ENCODE data around the gene CHIT1. TPM values are rescaled to one million over a fixed set of nuclear protein-coding genes. Genes with fewer than 3 reads are reported as not detected.

Gene CHIT1
- total and polyA plus RNA-seq, 2 of the 13 experiments (the other 11 are each of a cell fraction or from before 2014, with no cell fraction given): not detected

DNA sequence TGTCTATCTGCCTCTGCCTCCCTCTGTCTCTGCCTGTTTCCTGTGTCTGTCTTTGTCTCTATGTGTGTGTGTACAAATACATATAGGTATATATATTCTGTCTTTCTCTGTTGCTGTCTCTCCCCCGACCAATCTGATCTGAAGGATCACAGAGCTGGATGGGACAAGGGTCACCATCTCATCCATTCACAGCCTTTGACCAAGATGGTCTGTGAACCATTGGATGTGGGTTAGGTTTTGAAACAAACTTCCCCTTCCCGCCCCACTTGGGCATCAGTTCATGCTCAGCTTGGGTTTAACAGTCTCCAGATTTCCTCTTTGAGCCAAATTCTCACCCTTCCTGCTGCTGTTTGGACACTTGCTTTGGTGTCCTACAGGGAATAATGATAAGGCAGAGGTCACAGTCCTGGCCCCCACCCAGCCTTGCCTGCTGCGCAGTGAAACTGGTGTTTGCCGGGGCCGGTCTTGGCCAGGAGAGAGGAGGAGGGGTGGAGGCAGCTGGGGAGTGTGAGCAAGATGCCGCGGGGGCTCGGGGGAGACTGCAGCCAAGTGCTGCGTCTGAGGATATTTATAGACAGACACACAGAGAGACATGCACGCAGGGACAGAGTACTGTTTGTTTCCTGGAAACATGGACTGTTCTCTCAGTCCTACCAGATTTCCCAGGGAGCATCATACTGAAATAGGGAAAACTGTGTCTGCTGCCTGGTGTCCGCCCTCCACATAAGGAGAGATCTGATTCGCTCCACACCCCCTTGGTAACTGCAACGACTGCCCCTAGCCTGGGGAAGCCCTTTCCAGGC lies 48.8 kb upstream of the CHIT1 start:
- Histone ChIP-seq H3K9ac (ENCODE audit: insufficient read depth, low read depth, low read length) (no peak overlapping the region), H2AFZ (ENCODE audit: low read length) (no peak overlapping the region)
- CTCF ChIA-PET (ENCODE audit: low intra/inter-chr PET ratio, low total read pairs): no interaction called here

More for the DNA sequence above, 48.8 kb upstream of the CHIT1 start:
- Histone ChIP-seq H4K20me1 (ENCODE audit: insufficient read depth, low read length) (no peaks in the 10 kb centered on the region), H3K79me2 (ENCODE audit: insufficient read depth, low read length) (no peaks in the 10 kb centered on the region), H3K27ac (ENCODE audit: extremely low read length, insufficient read depth, low read length) (no peak overlapping the region), H3K27me3 (ENCODE audit: control insufficient read depth in 1 of 2, insufficient read depth in 2 of 2, low read length in 2 of 2) (peaks cover 1 to 39% of the 10 kb centered on the region in 2 experiments; a peak in 4 of 5 replicates), H3K4me3 (replicated peaks in 1 of 3; ENCODE audit: insufficient read depth in 1 of 3, low read depth in 2 of 3, low read length in 3 of 3) (no peak overlapping the region), H3K36me3 (replicated peaks in 1 of 2; ENCODE audit: control insufficient read depth in 1 of 2, insufficient read depth in 2 of 2, low read length in 2 of 2) (no peaks in the 10 kb centered on the region), H3K9me3 (ENCODE audit: low read length) (no peaks in the 10 kb centered on the region), H3K4me1 (ENCODE audit: insufficient read depth, low read length) (peaks cover 30% of the 10 kb centered on the region), H3K4me2 (ENCODE audit: low read depth, low read length) (no peak overlapping the region)
- 3% methylated on average over 12 of the region's 13 CpGs for WGBS (ENCODE audit: low lambda C conversion rate)
- no TSS peak for BruUV-seq (replicated peaks)
- POLR2A ChIA-PET: no interaction called here
- no peak for DNase-seq (ENCODE audit: low spot score)
- TF ChIP-seq ZSCAN9 (CRISPR knock-in tag; IDR thresholded peaks at IDR 0.05; ENCODE audit: borderline replicate concordance) (no peak), MYC (CRISPR knock-in tag; IDR thresholded peaks at IDR 0.05; ENCODE audit: borderline replicate concordance) (no peak), FOXO1 (CRISPR knock-in tag; IDR thresholded peaks at IDR 0.05) (no peak)
- TF ChIP-seq, protein P1, sequence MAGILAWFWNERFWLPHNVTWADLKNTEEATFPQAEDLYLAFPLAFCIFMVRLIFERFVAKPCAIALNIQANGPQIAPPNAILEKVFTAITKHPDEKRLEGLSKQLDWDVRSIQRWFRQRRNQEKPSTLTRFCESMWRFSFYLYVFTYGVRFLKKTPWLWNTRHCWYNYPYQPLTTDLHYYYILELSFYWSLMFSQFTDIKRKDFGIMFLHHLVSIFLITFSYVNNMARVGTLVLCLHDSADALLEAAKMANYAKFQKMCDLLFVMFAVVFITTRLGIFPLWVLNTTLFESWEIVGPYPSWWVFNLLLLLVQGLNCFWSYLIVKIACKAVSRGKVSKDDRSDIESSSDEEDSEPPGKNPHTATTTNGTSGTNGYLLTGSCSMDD (CRISPR knock-in tag; IDR thresholded peaks at IDR 0.05): no peak
- TF ChIP-seq, protein P2, sequence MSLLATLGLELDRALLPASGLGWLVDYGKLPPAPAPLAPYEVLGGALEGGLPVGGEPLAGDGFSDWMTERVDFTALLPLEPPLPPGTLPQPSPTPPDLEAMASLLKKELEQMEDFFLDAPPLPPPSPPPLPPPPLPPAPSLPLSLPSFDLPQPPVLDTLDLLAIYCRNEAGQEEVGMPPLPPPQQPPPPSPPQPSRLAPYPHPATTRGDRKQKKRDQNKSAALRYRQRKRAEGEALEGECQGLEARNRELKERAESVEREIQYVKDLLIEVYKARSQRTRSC (CRISPR knock-in tag; IDR thresholded peaks at IDR 0.05; ENCODE audit: low read depth): no peak
- in situ Hi-C loops (cut with HindIII; ENCODE audit: extremely low pct_ligation_motif_present, low pct_unique_long_range_greater_than_20kb) (loop anchor here (10.0 kb wide), 1 partner anchor 207 kb away; no protein-coding TSS in a partner anchor), intact Hi-C loops (cut with micrococcal nuclease; ENCODE audit: unreplicated experiment) (no loop called here)
- ATAC-seq: no peak
- no peak for FAIRE-seq

All from HepG2 (cell line).